ENCODE measurements around the gene FRMD4A. TPM values are rescaled to one million over a fixed set of nuclear protein-coding genes. Genes with fewer than 3 reads are reported as not detected.

FRMD4A gene
- total and polyA plus RNA-seq, 10 of the 15 experiments (the other 5 are each of a cell fraction or from before 2014, with no cell fraction given) = 17.8 to 75.2 (median 39.1) TPM

DNA sequence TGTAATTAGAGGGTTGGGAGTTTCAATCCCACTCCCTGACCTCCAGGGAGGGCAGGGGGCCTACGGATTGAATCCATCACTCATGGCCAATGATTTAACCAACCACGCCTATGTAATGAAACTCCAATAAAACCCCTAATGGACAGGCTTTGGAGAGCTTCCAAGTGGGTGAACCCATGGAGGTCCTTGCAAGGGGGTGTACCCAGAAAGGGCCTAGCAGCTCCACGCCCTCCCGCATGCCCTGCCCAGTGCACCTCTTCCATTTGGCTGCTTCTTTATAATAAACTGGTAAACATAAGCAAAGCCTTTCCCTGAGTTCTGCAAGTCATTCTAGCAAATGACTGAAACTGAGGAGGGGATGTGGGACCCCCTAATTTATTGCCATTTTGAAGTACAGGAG lies 280.1 kb downstream of the FRMD4A start (continued):
- TF ChIP-seq POLR2A (IDR thresholded peaks at IDR 0.05; ENCODE audit: low read depth, low read length) = no peak

DNA sequence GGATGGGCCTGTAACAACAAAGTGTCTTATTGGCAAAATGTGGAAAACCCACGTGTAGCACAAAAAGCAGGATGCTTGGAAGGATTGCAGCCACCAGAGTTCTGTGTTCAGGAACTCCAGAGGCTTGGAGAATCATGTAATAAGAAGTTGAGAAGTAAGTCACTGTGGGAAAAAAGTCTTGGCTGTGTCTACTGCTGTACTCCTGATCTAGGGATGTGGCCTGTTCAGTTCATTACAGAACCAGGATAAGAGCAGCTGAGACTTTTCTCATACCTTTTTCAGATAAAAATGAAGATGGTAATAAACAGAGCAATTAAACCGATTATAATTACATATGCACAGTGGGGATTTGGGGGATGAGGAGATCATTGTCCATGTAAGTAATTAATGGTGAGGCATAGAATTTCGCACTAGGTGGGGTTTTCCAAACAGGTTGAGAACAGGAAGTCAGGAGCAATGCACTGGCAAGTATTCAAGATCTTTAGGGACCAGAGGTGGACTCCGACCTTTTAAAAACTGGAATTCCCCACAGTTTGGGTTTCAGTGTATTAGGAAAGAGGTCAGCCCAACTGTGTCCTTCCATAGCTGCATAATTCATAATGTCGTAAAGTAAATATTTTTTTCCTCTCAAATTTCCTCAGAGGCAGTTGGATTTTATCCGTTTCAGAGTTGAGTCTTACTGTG lies 281.7 kb downstream of the FRMD4A start:
- POLR2A ChIA-PET = no interaction called here
- no peak for FAIRE-seq
- Histone ChIP-seq H3K27me3 (replicated peaks in 1 of 2; ENCODE audit: control insufficient read depth in 2 of 2, insufficient read depth in 2 of 2, low read length in 1 of 2) (no peaks in the 10 kb centered on the region), H3K4me2 (ENCODE audit: control insufficient read depth, insufficient read depth) (no peak overlapping the region), H3K27ac (ENCODE audit: control insufficient read depth, insufficient read depth) (peak overlapping the region; percentile 50), H2AFZ (ENCODE audit: control insufficient read depth, low read depth, low read length) (no peak overlapping the region), H3K4me1 (ENCODE audit: control insufficient read depth, insufficient read depth, low read length) (no peaks in the 10 kb centered on the region), H3K4me3 (no peak overlapping the region), H4K20me1 (ENCODE audit: control insufficient read depth, insufficient read depth) (no peaks in the 10 kb centered on the region), H3K36me3 (ENCODE audit: control insufficient read depth in 2 of 2, insufficient read depth in 2 of 2, low read length in 1 of 2) (no peaks in the 10 kb centered on the region), H3K79me2 (ENCODE audit: control insufficient read depth, insufficient read depth, low read length) (no peaks in the 10 kb centered on the region), H3K9ac (ENCODE audit: control insufficient read depth, insufficient read depth, low read length) (no peak overlapping the region), H3K9me3 (replicated peaks; ENCODE audit: control insufficient read depth, insufficient read depth, low read length) (peaks cover 4% of the 10 kb centered on the region; the same call in 2 of the 3 replicates)
- TF ChIP-seq IKZF1 (conservative IDR thresholded peaks at IDR 0.05) (peak; percentile 61), NFXL1 (IDR thresholded peaks at IDR 0.05; ENCODE audit: borderline replicate concordance) (no peak), NR2F1 (conservative IDR thresholded peaks at IDR 0.05) (peak; percentile 61; the same call in 1 of the 2 replicates), IKZF2 (IDR thresholded peaks at IDR 0.05) (peak; percentile 52 to 65; a peak in 3 of 4 replicates), KLF5 (IDR thresholded peaks at IDR 0.05; ENCODE audit: partially characterized antibody) (no peak), SPI1 (IDR thresholded peaks at IDR 0.05; ENCODE audit: borderline replicate concordance, insufficient read depth, low read depth, low read length) (peak; percentile 17; the same call in 1 of the 2 replicates), RELB (IDR thresholded peaks at IDR 0.05; ENCODE audit: low read depth) (peak; percentile 58; the same call in 1 of the 2 replicates), MTA2 (IDR thresholded peaks at IDR 0.05; ENCODE audit: low read depth) (peak; percentile 52; the same call in 1 of the 2 replicates)
- RAD21 ChIA-PET (ENCODE audit: unreplicated experiment) = no interaction called here
- SMC1A ChIA-PET (ENCODE audit: uncharacterized antibody, unreplicated experiment) = interaction anchor here (1.1 to 1.4 kb wide), 2 partner anchors 8 to 31 kb away, joined by 3 to 7 read pairs; no protein-coding TSS in a partner anchor
- intact Hi-C loops (cut with micrococcal nuclease; ENCODE audit: unreplicated experiment) = no loop called here
- WGBS (ENCODE audit: insufficient coverage, insufficient replicate concordance, low lambda C conversion rate, missing lambda C conversion rate) = 38% methylated on average over 6 of the region's 6 CpGs
- in situ Hi-C loops (cut with MboI) = no loop called here
- peak; percentile 26 for DNase-seq (ENCODE audit: low read depth, low spot score)
- no TSS peak for BruUV-seq (replicated peaks)
- CTCF ChIA-PET = interaction anchor here (2.0 kb wide), 1 partner anchor 8 kb away, joined by 5 read pairs; no protein-coding TSS in a partner anchor
- ATAC-seq = peak; percentile 75

Data from GM12878 (cell line).